HG02642 (cell line): ENCODE measurements around the gene GABBR2.

Source experiments
- ATAC-seq: cut with Tn5 transposase; IDR thresholded peaks from one replicate; pipeline ENCODE4 v1.9.1; 2021; ENCODE audit warnings: mild to moderate bottlenecking; ENCODE audit not compliant: unreplicated experiment, poor library complexity

Gene GABBR2

GRCh38 chr9:98640394-98640793, 68.3 kb downstream of the GABBR2 start:
- ATAC-seq = no peak

- ATAC-seq = no peak
These were observed 69.6 kb downstream of the GABBR2 start for GRCh38 chr9:98639133-98639532.

GRCh38 chr9:98637381-98637780, 71.4 kb downstream of the GABBR2 start:
- no peak for ATAC-seq

GRCh38 chr9:98635374-98635773, 73.4 kb downstream of the GABBR2 start:
- ATAC-seq = no peak

- ATAC-seq = no peak
These were observed 73.9 kb downstream of the GABBR2 start for GRCh38 chr9:98634685-98635336.

GRCh38 chr9:98632839-98633238, 75.9 kb downstream of the GABBR2 start:
- ATAC-seq = no peak

- no peak for ATAC-seq
These were observed 81.4 kb downstream of the GABBR2 start for GRCh38 chr9:98627296-98627695.

GRCh38 chr9:98625728-98626127, 83.0 kb downstream of the GABBR2 start:
- no peak for ATAC-seq

GRCh38 chr9:98619788-98620187, 88.9 kb downstream of the GABBR2 start:
- no peak for ATAC-seq

GRCh38 chr9:98615633-98616032, 93.1 kb downstream of the GABBR2 start:
- no peak for ATAC-seq

- ATAC-seq = no peak
These were observed 93.8 kb downstream of the GABBR2 start for GRCh38 chr9:98614941-98615340.

- no peak for ATAC-seq
These were observed 96.5 kb downstream of the GABBR2 start for GRCh38 chr9:98612061-98612752.

- ATAC-seq = no peak
These were observed 97.4 kb downstream of the GABBR2 start for GRCh38 chr9:98611319-98611718.

GRCh38 chr9:98610711-98611110, 98.0 kb downstream of the GABBR2 start:
- no peak for ATAC-seq

- ATAC-seq = no peak
These were observed 98.5 kb downstream of the GABBR2 start for GRCh38 chr9:98610211-98610610.

GRCh38 chr9:98609646-98610045, 99.1 kb downstream of the GABBR2 start:
- ATAC-seq = no peak

GRCh38 chr9:98607787-98608186, 100.9 kb downstream of the GABBR2 start:
- no peak for ATAC-seq

GRCh38 chr9:98607152-98607551, 101.6 kb downstream of the GABBR2 start:
- ATAC-seq = no peak

- ATAC-seq = no peak
These were observed 102.0 kb downstream of the GABBR2 start for GRCh38 chr9:98606730-98607129.

- ATAC-seq = no peak
These were observed 103.6 kb downstream of the GABBR2 start for GRCh38 chr9:98605116-98605515.

GRCh38 chr9:98603821-98604383, 104.8 kb downstream of the GABBR2 start:
- no peak for ATAC-seq
